ENCODE measurements around the gene SERPING1.

DNA sequence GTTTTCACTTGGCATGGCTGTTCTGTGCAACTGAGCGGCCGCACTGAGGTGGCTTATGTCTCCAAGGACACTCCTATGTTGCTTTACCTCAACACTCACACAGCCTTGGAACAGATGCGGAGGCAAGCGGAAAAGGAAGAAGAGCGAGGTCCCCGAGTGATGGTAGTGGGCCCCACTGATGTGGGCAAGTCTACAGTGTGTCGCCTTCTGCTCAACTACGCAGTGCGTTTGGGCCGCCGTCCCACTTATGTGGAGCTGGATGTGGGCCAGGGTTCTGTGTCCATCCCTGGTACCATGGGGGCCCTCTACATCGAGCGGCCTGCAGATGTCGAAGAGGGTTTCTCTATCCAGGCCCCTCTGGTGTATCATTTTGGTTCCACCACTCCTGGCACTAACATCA is 62.2 kb downstream of the SERPING1 start:
- TF ChIP-seq EZH2phosphoT487 (IDR thresholded peaks at IDR 0.05; ENCODE audit: insufficient read depth, low read depth) = no peak
- no peak for TF ChIP-seq EZH2 (IDR thresholded peaks at IDR 0.05; ENCODE audit: insufficient read depth, poor library complexity, severe bottlenecking)

Data from GM23248 (cell line).